GM12801 (cell line): ENCODE data around the gene CORO2A.

Experiments used
- CTCF ChIP-seq: IDR thresholded peaks from one replicate; pipeline ENCODE4 v1.5.1; 2011; ENCODE audit warnings: control low read depth; ENCODE audit not compliant: insufficient read length; ENCODE audit errors: extremely low read depth

CORO2A gene

GRCh38 chr9:98218562-98219363 is 26.3 kb upstream of the CORO2A start:
- TF ChIP-seq CTCF: no peak

- TF ChIP-seq CTCF: no peak
Observed at GRCh38 chr9:98217255-98217654, 24.8 kb upstream of the CORO2A start.

- no peak for TF ChIP-seq CTCF
Observed at GRCh38 chr9:98216391-98216790, 24.0 kb upstream of the CORO2A start.

- no peak for TF ChIP-seq CTCF
Observed at GRCh38 chr9:98215821-98216220, 23.4 kb upstream of the CORO2A start.

GRCh38 chr9:98215271-98215670 is 22.8 kb upstream of the CORO2A start:
- TF ChIP-seq CTCF: no peak

GRCh38 chr9:98214811-98215210 is 22.4 kb upstream of the CORO2A start:
- TF ChIP-seq CTCF: no peak

GRCh38 chr9:98211260-98211659 is 18.8 kb upstream of the CORO2A start:
- TF ChIP-seq CTCF: no peak

- TF ChIP-seq CTCF: no peak
Observed at GRCh38 chr9:98210435-98210834, 18.0 kb upstream of the CORO2A start.
